ENCODE results near the gene ZNF827.

The ZNF827 gene

DNA sequence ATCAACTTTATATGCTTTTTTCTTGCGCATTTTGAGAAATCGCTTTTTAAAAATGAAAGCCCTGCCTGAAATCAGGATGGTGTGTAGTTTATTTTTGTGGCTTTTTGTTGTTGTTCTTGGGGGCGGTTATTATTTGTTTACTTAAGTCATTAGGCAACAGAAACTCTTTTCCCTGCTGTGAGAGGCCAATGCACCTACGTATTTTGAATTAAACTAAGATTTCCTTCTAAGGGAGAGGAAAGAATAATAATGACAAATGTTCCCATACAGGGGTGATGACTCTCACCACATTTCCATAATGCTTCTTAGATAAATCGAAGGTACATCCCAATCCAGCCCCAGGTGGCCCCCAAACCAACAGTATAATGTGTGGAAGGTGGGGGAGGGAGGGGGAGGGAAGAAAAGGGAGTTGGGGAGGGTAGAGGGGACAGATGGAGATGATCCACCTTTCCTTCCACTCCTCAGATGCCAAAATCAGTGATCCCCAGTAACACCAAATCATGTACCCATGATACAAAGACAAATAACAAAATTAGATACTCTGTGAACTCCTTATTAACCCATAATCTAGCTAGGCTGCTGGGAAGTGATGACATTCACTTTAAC lies 39.6 kb downstream of the ZNF827 start:
- TF ChIP-seq, protein P1, sequence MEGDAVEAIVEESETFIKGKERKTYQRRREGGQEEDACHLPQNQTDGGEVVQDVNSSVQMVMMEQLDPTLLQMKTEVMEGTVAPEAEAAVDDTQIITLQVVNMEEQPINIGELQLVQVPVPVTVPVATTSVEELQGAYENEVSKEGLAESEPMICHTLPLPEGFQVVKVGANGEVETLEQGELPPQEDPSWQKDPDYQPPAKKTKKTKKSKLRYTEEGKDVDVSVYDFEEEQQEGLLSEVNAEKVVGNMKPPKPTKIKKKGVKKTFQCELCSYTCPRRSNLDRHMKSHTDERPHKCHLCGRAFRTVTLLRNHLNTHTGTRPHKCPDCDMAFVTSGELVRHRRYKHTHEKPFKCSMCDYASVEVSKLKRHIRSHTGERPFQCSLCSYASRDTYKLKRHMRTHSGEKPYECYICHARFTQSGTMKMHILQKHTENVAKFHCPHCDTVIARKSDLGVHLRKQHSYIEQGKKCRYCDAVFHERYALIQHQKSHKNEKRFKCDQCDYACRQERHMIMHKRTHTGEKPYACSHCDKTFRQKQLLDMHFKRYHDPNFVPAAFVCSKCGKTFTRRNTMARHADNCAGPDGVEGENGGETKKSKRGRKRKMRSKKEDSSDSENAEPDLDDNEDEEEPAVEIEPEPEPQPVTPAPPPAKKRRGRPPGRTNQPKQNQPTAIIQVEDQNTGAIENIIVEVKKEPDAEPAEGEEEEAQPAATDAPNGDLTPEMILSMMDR (IDR thresholded peaks at IDR 0.05) = no peak

- TF ChIP-seq, protein P1 (IDR thresholded peaks at IDR 0.05) = no peak
Observed at GRCh38 chr4:145898466-145898865, 40.2 kb downstream of the ZNF827 start.

GRCh38 chr4:145895056-145895455 lies 43.6 kb downstream of the ZNF827 start:
- TF ChIP-seq, protein P1 (IDR thresholded peaks at IDR 0.05) = no peak

DNA sequence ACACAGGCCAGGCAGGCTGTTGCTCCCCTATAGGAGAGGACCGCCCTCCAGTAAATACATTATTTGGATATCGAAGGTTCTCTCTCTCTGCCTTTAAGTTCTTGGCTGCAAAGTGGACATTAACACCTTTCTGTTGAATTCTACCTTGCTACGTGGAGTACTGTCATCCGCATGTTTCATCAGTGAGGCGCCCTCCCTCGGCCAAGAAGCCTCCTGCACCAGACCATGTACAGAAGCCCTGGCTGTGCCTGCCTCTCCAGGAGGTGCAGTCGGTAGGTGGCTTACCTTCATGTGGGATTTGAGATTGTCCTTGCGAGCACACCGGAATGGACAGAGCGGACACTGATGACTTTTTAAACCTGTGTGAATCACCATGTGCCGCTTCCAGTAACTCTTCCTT lies 46.7 kb downstream of the ZNF827 start:
- TF ChIP-seq, protein P1 (IDR thresholded peaks at IDR 0.05) = no peak

DNA sequence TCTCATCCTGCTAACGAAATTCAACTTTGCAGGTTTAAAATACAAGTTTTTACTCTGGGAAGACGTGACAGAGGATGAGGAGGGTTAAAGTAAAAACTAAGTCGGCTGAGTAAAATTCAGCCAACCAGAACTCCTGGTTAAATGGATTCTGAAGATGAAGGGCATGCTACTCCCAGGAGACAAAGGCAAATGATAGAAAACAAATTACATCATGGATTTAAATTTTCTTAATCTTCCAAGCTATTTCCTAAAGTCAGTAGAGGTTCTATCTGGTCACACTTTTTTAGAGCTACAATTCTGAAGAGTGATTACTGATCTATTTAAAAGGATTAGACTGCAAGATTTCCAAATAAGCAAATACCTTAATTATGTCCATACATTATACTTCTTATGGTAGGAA lies 47.9 kb downstream of the ZNF827 start:
- TF ChIP-seq, protein P1 (IDR thresholded peaks at IDR 0.05) = no peak

GRCh38 chr4:145888393-145888792 lies 50.2 kb downstream of the ZNF827 start:
- TF ChIP-seq, protein P1 (IDR thresholded peaks at IDR 0.05) = no peak

GRCh38 chr4:145887241-145887991 lies 51.2 kb downstream of the ZNF827 start:
- TF ChIP-seq, protein P1 (IDR thresholded peaks at IDR 0.05) = peak; percentile 27; the same call in 1 of the 2 replicates
